DND-41 (cell line): ENCODE measurements around the gene GMPS.

Source experiments
- EZH2 ChIP-seq: IDR thresholded peaks from 3 replicates; pipeline ENCODE4 v1.6.1; 2012; ENCODE audit warnings: borderline replicate concordance, low read depth, mild to moderate bottlenecking, moderate library complexity, low read length, inconsistent platforms; ENCODE audit not compliant: severe bottlenecking
- TF ChIP-seq, protein P1 (sequence below): IDR thresholded peaks from 2 replicates; pipeline ENCODE4 v1.5.1; 2012; ENCODE audit warnings: borderline replicate concordance, low read length, moderate library complexity, mild to moderate bottlenecking; ENCODE audit not compliant: poor library complexity, severe bottlenecking; ENCODE audit errors: extremely low read depth

DNA sequence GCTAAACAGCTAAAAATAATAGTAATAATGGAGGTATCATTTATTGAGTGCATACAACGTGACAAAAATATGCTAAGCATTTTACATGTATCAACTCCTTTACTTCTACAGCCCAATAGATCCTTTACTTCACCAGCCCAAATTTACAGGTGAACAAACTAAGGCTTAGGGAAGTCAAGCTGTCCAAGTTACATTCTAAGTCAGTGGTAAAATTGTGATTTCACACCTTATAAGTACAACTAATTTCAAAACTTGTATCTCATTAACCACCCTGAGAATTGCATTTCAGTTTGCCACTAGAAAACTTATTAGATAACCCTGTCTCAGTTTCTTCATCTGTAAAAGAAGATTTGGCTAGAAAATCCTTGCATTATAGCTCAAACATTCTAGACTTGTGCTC lies 26.9 kb upstream of the GMPS start:
- TF ChIP-seq, protein P1, sequence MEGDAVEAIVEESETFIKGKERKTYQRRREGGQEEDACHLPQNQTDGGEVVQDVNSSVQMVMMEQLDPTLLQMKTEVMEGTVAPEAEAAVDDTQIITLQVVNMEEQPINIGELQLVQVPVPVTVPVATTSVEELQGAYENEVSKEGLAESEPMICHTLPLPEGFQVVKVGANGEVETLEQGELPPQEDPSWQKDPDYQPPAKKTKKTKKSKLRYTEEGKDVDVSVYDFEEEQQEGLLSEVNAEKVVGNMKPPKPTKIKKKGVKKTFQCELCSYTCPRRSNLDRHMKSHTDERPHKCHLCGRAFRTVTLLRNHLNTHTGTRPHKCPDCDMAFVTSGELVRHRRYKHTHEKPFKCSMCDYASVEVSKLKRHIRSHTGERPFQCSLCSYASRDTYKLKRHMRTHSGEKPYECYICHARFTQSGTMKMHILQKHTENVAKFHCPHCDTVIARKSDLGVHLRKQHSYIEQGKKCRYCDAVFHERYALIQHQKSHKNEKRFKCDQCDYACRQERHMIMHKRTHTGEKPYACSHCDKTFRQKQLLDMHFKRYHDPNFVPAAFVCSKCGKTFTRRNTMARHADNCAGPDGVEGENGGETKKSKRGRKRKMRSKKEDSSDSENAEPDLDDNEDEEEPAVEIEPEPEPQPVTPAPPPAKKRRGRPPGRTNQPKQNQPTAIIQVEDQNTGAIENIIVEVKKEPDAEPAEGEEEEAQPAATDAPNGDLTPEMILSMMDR, result no peak
- no peak for TF ChIP-seq EZH2
